Measurements from ENCODE around the gene ZCCHC9. TPM values are rescaled to one million over a fixed set of nuclear protein-coding genes. Genes with fewer than 3 reads are reported as not detected.

ZCCHC9 gene
- total and polyA plus RNA-seq, 2 donors from 2014 or later, result 20.1 to 23.0 TPM

DNA sequence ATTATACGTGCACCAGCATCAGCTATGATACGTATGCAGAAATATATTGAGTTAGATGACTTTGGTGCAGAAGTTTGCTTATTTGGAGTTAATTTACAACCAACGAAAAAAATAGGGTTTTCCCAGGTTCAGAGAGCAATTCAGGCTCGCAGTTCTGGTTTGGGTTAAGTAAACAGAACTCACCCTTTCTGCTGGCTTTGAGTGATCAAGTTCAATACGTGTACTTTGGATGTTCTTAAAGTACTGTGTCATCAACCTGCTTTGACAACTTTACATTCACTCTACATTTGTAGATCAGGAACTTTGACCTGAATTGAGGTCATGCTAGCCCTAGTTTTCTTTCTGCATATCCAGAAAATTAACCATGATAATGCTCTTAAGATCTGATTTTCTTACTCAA is 51.8 kb downstream of the ZCCHC9 start:
- no peak overlapping the region for H3K4me3 ChIP-seq (ENCODE audit: low read length in 3 of 3)
- intact Hi-C loops (cut with DNase I), result no loop called here
- H3K27me3 ChIP-seq (ENCODE audit: control insufficient read depth, insufficient read depth, low read length), result no peaks in the 10 kb centered on the region
- H3K9ac ChIP-seq (ENCODE audit: low read length in 3 of 3), result no peak overlapping the region
- H3K36me3 ChIP-seq (ENCODE audit: control insufficient read depth in 2 of 3, insufficient read depth in 3 of 3, low read length in 3 of 3), result no peaks in the 10 kb centered on the region
- no peak overlapping the region for H3K27ac ChIP-seq (ENCODE audit: low read depth in 2 of 2, low read length in 2 of 2)
- H3K4me1 ChIP-seq (ENCODE audit: control insufficient read depth in 2 of 3, insufficient read depth in 2 of 3, low read depth in 1 of 3, low read length in 3 of 3), result no peaks in the 10 kb centered on the region
- DNase-seq (no peak), FAIRE-seq (no peak)
- TF ChIP-seq CTCF (IDR thresholded peaks at IDR 0.05; ENCODE audit: borderline replicate concordance, extremely low read depth, insufficient read depth), result no peak
- no peaks in the 10 kb centered on the region for H3K9me3 ChIP-seq (ENCODE audit: control insufficient read depth in 2 of 3, insufficient read depth in 1 of 3, low read length in 3 of 3)

- Histone ChIP-seq H3K27me3 (ENCODE audit: control insufficient read depth, insufficient read depth, low read length) (no peaks in the 10 kb centered on the region), H3K9me3 (ENCODE audit: control insufficient read depth in 2 of 3, insufficient read depth in 1 of 3, low read length in 3 of 3) (no peaks in the 10 kb centered on the region), H3K36me3 (ENCODE audit: control insufficient read depth in 2 of 3, insufficient read depth in 3 of 3, low read length in 3 of 3) (no peaks in the 10 kb centered on the region), H3K27ac (ENCODE audit: low read depth in 2 of 2, low read length in 2 of 2) (no peak overlapping the region), H3K4me1 (ENCODE audit: control insufficient read depth in 2 of 3, insufficient read depth in 2 of 3, low read depth in 1 of 3, low read length in 3 of 3) (no peaks in the 10 kb centered on the region), H3K9ac (ENCODE audit: low read length in 3 of 3) (no peak overlapping the region), H3K4me3 (ENCODE audit: low read length in 3 of 3) (no peak overlapping the region)
- no peak for DNase-seq
- intact Hi-C loops (cut with DNase I), result no loop called here
- FAIRE-seq, result no peak
- TF ChIP-seq CTCF (IDR thresholded peaks at IDR 0.05; ENCODE audit: borderline replicate concordance, extremely low read depth, insufficient read depth), result no peak
Observed at GRCh38 chr5:81354093-81354492, 52.7 kb downstream of the ZCCHC9 start.

DNA sequence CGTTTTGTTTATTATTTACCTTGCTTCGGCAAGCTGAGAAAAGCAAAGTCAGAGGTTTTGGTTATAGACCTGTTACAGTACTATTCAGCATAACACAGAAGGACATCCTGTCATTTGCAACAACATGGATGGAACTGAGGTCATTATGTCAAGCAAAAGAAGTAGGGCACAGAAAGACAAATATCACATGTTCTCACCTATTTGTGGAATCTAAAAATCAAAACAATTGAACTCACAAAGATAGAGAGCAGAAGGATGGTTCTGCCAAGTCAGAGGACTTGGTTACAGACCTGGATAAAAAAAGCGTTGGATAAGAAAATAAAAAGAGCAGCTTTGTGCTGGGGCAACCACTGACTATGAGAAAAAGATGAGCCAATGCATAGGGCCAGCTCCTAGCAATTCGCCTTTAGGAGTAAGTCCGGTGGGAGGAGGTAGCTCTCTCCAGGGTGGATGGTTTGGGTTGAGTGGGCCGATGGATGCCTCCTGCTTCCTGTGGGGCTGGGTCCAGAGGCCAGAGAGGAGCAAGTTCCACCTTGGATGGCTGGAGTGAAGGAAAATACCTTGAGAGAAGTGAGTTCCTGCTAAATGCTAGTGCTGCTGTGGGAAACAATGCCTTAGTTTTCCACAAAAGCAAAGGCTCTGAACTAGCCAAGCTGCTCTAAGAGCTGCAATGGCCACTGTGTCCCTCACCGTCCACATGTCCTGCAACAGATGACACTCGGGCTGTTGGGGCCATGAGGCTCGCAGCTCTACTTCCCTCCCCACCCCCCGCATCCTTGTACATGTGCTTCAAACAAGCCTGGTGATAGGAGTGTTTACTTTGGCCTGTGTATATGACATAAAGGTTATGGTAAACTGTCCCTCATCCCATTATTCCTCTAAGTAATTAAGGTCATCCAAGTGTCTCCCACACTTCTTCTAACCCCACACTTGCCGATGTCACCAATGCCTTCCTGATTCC is 54.2 kb downstream of the ZCCHC9 start:
- intact Hi-C loops (cut with DNase I), result no loop called here
- Histone ChIP-seq H3K9ac (ENCODE audit: low read length in 3 of 3) (no peak overlapping the region), H3K4me3 (ENCODE audit: low read length in 3 of 3) (no peak overlapping the region), H3K27me3 (ENCODE audit: control insufficient read depth, insufficient read depth, low read length) (no peaks in the 10 kb centered on the region), H3K27ac (ENCODE audit: low read depth in 2 of 2, low read length in 2 of 2) (no peak overlapping the region), H3K9me3 (ENCODE audit: control insufficient read depth in 2 of 3, insufficient read depth in 1 of 3, low read length in 3 of 3) (no peaks in the 10 kb centered on the region), H3K36me3 (ENCODE audit: control insufficient read depth in 2 of 3, insufficient read depth in 3 of 3, low read length in 3 of 3) (no peaks in the 10 kb centered on the region), H3K4me1 (ENCODE audit: control insufficient read depth in 2 of 3, insufficient read depth in 2 of 3, low read depth in 1 of 3, low read length in 3 of 3) (peaks cover 0 to 10% (median 0%) of the 10 kb centered on the region in 3 donors)
- no peak for DNase-seq
- no peak for TF ChIP-seq CTCF (IDR thresholded peaks at IDR 0.05; ENCODE audit: borderline replicate concordance, extremely low read depth, insufficient read depth)
- no peak for FAIRE-seq
